WTC11 (cell line): ENCODE results near the gene UBE2V1. TPM values are rescaled to one million over a fixed set of nuclear protein-coding genes. Genes with fewer than 3 reads are reported as not detected.

Experiments used
- ATAC-seq: fragments of 200-7000 bp; cut with Tn5 transposase; 2 replicates; pipeline ENCODE4 v1.10.0; 2021; ENCODE audit warnings: mild to moderate bottlenecking, moderate library complexity
- CTCF ChIA-PET: fragments of 300-600 bp; sonication (Branson Sonifier 250); formaldehyde crosslinking; loops from one replicate; lab custom pipeline; 2021; ENCODE audit warnings: antibody characterized with exemption; lab: Charles Lee
- POLR2A ChIA-PET: fragments of 350-600 bp; sonication (Branson Sonifier 250); formaldehyde crosslinking; loops from one replicate; lab custom pipeline; 2021; ENCODE audit warnings: antibody characterized with exemption; lab: Charles Lee
- DNase-seq: peaks from one replicate; pipeline ENCODE4 v3.0.0; 2021; ENCODE audit warnings: low spot score
- H3K27ac Mint-ChIP-seq: 2 replicates; pipeline ENCODE4 v1.8.0; 2021; ENCODE audit warnings: mixed read lengths
- H3K27me3 Mint-ChIP-seq: 2 replicates; pipeline ENCODE4 v1.8.0; 2021; ENCODE audit warnings: low read depth, mild to moderate bottlenecking, moderate library complexity, mixed read lengths
- H3K36me3 Mint-ChIP-seq: 2 replicates; pipeline ENCODE4 v1.8.0; 2021; ENCODE audit warnings: mixed read lengths
- H3K4me1 Mint-ChIP-seq: 2 replicates; pipeline ENCODE4 v1.8.0; 2022; ENCODE audit warnings: mixed read lengths
- H3K4me3 Mint-ChIP-seq: 2 replicates; pipeline ENCODE4 v1.8.0; 2021; ENCODE audit warnings: mild to moderate bottlenecking, moderate library complexity, mixed read lengths
- H3K9me3 Mint-ChIP-seq: 2 replicates; pipeline ENCODE4 v1.8.0; 2021; ENCODE audit warnings: mixed read lengths
- ARID4B ChIP-seq: sonication (generic); formaldehyde crosslinking; IDR thresholded peaks from 2 replicates; pipeline ENCODE4 v1.8.0; 2023; ENCODE audit warnings: missing genetic modification reagents, mild to moderate bottlenecking, borderline replicate concordance
- ATF6 ChIP-seq: sonication (generic); formaldehyde crosslinking; IDR thresholded peaks from 2 replicates; pipeline ENCODE4 v1.8.1; 2023; ENCODE audit warnings: mild to moderate bottlenecking, missing genetic modification reagents
- EMX1 ChIP-seq: fragments of 250-450 bp; sonication (Bioruptor Pico); IDR thresholded peaks from 2 replicates; pipeline ENCODE4 v1.8.0; 2021; ENCODE audit warnings: mild to moderate bottlenecking
- IRF2 ChIP-seq: sonication (generic); formaldehyde crosslinking; IDR thresholded peaks from 2 replicates; pipeline ENCODE4 v1.8.0; 2022; ENCODE audit warnings: low read depth, missing genetic modification reagents, borderline replicate concordance
- MXD4 ChIP-seq: fragments of 250-450 bp; sonication (Bioruptor Pico); IDR thresholded peaks from 2 replicates; pipeline ENCODE4 v1.8.0; 2021; ENCODE audit warnings: mild to moderate bottlenecking, moderate library complexity, borderline replicate concordance
- NFYB ChIP-seq: sonication (generic); formaldehyde crosslinking; conservative IDR thresholded peaks from 2 replicates; pipeline ENCODE4 v1.8.0; 2022; ENCODE audit warnings: low read depth, missing genetic modification reagents
- SMAD3 ChIP-seq: sonication (generic); formaldehyde crosslinking; IDR thresholded peaks from 2 replicates; pipeline ENCODE4 v1.8.0; 2022; ENCODE audit warnings: missing genetic modification reagents, mild to moderate bottlenecking, borderline replicate concordance
- SOX15 ChIP-seq: fragments of 250-450 bp; sonication (Bioruptor Pico); IDR thresholded peaks from 2 replicates; pipeline ENCODE4 v1.9.0; 2021; ENCODE audit warnings: mild to moderate bottlenecking
- ZNF121 ChIP-seq: sonication (generic); formaldehyde crosslinking; IDR thresholded peaks from 2 replicates; pipeline ENCODE4 v1.8.0; 2023; ENCODE audit warnings: missing genetic modification reagents
- ZNF423 ChIP-seq: fragments of 250-450 bp; sonication (Bioruptor Pico); IDR thresholded peaks from 2 replicates; pipeline ENCODE4 v2.1.2; 2022; ENCODE audit warnings: mild to moderate bottlenecking, moderate library complexity
- ZSCAN18 ChIP-seq: fragments of 250-450 bp; sonication (Bioruptor Pico); IDR thresholded peaks from 2 replicates; pipeline ENCODE4 v2.1.2; 2022; ENCODE audit warnings: mild to moderate bottlenecking, moderate library complexity
- total RNA-seq: library from RNA; stranded (reverse); gene quantifications from 3 replicates; pipeline ENCODE4 v1.2.3, GENCODE V29; 2021
- TF ChIP-seq, protein P1 (sequence below): sonication (generic); formaldehyde crosslinking; IDR thresholded peaks from 2 replicates; pipeline ENCODE4 v1.8.1; 2023; ENCODE audit warnings: mild to moderate bottlenecking, missing genetic modification reagents, borderline replicate concordance
- TF ChIP-seq, protein P2 (sequence below): fragments of 250-450 bp; sonication (Bioruptor Pico); IDR thresholded peaks from 2 replicates; pipeline ENCODE4 v1.9.0; 2021; ENCODE audit warnings: moderate library complexity, mild to moderate bottlenecking, inconsistent platforms, borderline replicate concordance
- TF ChIP-seq, protein P3 (sequence below): sonication (generic); formaldehyde crosslinking; IDR thresholded peaks from 2 replicates; pipeline ENCODE4 v1.8.0; 2022; ENCODE audit warnings: mild to moderate bottlenecking, missing genetic modification reagents

Gene UBE2V1
- total RNA-seq, 1 experiment from 2014 or later: 144 TPM

GRCh38 chr20:50058662-50059402 lies 54.1 kb downstream of the UBE2V1 start (continued):
- TF ChIP-seq ATF6 (CRISPR knock-in tag): no peak

DNA sequence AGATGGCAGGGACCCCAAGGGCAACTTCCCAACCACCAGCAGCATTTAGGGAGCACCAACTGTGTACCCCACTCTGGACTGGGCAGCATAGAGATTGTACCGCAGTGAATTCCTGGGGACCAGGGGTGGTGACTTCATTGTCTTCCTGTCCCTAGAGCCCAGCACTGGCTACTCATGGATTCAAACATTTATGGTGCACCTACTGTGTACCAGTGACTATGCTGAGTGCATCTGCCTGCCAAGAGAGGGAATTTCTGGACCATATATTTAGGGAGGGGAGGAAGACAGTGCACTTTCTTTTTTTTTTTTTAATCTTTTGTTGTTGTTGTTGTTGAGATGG lies 55.3 kb downstream of the UBE2V1 start:
- Mint-ChIP-seq H3K36me3 (no peaks in the 10 kb centered on the region), H3K9me3 (no peaks in the 10 kb centered on the region), H3K27ac (no peak overlapping the region), H3K4me1 (peaks cover 15% of the 10 kb centered on the region), H3K27me3 (no peaks in the 10 kb centered on the region), H3K4me3 (no peak overlapping the region)
- POLR2A ChIA-PET: no interaction called here
- CTCF ChIA-PET: interaction anchor here (1.6 kb wide), 1 partner anchor 78 kb away, joined by 6 read pairs; no protein-coding TSS in a partner anchor
- ATAC-seq (no peak), DNase-seq (no peak)
- no peak for TF ChIP-seq NFYB (CRISPR knock-in tag)
- TF ChIP-seq ATF6 (CRISPR knock-in tag): no peak
- TF ChIP-seq EMX1: no peak
- TF ChIP-seq, protein P1, sequence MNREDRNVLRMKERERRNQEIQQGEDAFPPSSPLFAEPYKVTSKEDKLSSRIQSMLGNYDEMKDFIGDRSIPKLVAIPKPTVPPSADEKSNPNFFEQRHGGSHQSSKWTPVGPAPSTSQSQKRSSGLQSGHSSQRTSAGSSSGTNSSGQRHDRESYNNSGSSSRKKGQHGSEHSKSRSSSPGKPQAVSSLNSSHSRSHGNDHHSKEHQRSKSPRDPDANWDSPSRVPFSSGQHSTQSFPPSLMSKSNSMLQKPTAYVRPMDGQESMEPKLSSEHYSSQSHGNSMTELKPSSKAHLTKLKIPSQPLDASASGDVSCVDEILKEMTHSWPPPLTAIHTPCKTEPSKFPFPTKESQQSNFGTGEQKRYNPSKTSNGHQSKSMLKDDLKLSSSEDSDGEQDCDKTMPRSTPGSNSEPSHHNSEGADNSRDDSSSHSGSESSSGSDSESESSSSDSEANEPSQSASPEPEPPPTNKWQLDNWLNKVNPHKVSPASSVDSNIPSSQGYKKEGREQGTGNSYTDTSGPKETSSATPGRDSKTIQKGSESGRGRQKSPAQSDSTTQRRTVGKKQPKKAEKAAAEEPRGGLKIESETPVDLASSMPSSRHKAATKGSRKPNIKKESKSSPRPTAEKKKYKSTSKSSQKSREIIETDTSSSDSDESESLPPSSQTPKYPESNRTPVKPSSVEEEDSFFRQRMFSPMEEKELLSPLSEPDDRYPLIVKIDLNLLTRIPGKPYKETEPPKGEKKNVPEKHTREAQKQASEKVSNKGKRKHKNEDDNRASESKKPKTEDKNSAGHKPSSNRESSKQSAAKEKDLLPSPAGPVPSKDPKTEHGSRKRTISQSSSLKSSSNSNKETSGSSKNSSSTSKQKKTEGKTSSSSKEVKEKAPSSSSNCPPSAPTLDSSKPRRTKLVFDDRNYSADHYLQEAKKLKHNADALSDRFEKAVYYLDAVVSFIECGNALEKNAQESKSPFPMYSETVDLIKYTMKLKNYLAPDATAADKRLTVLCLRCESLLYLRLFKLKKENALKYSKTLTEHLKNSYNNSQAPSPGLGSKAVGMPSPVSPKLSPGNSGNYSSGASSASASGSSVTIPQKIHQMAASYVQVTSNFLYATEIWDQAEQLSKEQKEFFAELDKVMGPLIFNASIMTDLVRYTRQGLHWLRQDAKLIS (CRISPR knock-in tag): no peak
- no peak for TF ChIP-seq SMAD3 (CRISPR knock-in tag)
- TF ChIP-seq, protein P2, sequence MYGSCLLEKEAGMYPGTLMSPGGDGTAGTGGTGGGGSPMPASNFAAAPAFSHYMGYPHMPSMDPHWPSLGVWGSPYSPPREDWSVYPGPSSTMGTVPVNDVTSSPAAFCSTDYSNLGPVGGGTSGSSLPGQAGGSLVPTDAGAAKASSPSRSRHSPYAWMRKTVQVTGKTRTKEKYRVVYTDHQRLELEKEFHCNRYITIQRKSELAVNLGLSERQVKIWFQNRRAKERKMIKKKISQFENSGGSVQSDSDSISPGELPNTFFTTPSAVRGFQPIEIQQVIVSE (CRISPR knock-in tag): no peak
- no peak for TF ChIP-seq ZSCAN18
- no peak for TF ChIP-seq ZNF121
- no peak for TF ChIP-seq ZNF423 (CRISPR knock-in tag)
- TF ChIP-seq IRF2 (CRISPR knock-in tag): no peak
- no peak for TF ChIP-seq ARID4B
- TF ChIP-seq, protein P3, sequence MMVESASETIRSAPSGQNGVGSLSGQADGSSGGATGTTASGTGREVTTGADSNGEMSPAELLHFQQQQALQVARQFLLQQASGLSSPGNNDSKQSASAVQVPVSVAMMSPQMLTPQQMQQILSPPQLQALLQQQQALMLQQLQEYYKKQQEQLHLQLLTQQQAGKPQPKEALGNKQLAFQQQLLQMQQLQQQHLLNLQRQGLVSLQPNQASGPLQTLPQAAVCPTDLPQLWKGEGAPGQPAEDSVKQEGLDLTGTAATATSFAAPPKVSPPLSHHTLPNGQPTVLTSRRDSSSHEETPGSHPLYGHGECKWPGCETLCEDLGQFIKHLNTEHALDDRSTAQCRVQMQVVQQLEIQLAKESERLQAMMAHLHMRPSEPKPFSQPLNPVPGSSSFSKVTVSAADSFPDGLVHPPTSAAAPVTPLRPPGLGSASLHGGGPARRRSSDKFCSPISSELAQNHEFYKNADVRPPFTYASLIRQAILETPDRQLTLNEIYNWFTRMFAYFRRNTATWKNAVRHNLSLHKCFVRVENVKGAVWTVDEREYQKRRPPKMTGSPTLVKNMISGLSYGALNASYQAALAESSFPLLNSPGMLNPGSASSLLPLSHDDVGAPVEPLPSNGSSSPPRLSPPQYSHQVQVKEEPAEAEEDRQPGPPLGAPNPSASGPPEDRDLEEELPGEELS (CRISPR knock-in tag): no peak
- no peak for TF ChIP-seq SOX15
- TF ChIP-seq MXD4 (CRISPR knock-in tag): no peak
